Activated CD4-positive, alpha-beta T cell treated with anti-CD3 and anti-CD28 coated beads for 48 hours (primary cell): ENCODE data around the gene KCNQ4.
A peak's percentile ranks its signal among the peaks of the same experiment; 100 is the strongest.

ENCODE experiments used
- DNase-seq: peaks from one replicate; pipeline ENCODE4 v3.0.0-alpha.2; 2020

KCNQ4 gene

DNA sequence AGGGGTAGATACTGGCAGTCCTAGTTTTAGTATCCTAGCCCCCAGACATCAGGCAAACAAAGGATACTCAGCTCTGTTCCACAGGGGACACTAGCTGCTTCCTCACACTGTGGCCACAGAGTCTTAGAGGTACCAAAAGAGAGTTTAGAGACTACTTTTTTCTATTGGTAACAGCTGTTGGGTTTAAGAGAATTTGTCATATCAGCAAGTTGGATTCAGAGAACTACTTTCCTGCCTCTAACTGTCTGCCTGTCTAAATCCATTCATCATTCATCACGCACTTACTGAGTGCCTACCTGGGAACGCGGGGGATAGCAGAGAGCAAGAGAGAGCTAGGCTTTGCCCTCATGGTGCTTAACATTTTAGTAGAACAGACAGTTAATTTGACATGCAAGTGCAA, 27.1 kb upstream of the KCNQ4 start:
- DNase-seq: no peak

DNA sequence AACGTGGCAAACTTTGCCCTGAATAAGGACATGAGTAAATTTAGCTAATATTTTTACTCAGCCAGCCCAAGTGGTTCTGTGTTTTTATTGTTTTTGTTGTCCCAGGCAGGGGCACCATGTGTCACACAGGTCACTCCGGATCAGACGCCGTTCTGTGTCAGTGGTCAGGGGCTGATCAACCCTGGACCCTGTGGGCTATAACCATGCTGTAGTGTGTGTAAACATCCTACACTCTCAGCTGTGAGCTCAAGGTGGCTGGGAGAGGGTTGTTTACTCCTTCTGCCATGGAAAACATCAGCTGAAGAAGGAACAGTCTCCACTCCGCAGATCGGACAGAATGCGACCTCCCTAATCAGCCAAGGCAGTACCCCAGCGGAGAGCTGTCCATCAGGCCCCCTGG, 26.5 kb upstream of the KCNQ4 start:
- no peak for DNase-seq

DNA sequence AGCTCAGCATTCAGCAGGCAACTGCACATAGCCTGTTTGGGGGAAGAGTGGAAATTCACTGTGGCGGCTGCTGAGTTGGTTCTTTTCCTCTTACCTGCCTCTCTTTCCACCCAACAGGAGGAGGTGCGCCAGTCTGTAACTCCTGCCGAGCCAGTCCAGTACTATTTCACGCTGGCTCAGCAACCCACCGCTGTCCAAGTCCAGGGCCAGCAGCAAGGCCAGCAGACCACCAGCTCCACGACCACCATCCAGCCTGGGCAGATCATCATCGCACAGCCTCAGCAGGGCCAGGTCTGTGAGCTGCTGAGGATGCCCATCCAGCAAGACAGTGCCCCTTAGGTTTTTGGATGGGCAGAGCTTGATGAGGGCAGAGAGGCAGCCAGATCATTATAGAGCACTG, 25.6 kb upstream of the KCNQ4 start:
- DNase-seq: no peak

DNA sequence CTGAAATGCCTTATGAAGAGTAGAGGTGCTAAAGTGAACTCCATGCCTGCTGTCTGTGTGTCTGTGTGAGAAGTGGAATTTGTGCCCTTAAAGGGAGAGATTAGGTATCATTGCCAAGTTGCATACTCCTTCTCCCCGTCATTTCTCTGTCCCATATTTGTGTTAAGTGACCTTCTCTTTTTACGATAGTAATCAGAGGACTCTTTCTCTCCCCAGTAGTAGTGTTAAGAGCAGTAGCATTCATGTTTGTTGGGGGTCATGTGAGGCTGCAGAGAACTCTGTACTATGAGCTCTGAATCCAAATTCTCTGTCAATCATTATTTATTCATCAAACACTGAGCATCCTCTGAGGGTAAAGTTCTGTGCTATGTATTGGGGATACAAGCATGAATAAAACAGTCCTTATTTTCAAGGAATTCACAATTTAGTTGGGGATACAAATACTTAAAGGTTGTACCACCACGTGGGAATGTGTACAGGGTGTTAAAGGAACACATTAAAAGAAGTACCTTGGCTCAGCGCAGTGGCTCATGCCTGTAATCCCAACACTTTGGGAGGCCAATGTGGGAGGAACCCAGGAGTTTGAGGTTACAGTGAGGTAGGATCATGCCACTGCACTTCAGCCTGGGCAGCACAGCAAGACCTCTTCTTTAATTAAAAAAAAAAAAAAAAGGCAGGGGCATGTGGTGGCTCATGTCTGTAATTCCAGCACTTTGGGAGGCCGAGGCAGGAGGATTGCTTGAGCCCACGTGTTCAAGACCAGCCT, 24.8 kb upstream of the KCNQ4 start:
- no peak for DNase-seq

DNA sequence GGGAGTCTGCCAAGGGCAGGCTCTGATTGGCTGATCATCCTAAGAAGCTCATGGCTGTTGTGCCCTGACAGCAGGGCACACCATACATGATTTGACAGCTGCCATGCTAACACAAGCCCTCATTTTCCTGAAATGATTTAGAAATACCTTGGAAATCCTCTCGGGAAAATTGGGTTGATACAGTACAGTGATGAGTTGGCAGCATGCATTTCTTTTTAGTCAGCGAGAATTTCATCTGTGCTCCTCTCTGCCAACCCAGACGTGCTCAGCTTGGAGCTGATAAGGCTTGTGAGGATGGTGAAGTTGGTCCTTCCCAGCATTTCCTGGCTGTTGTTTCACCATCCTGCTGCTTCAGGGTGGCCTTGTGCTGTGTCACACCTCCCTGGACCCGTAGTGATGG, 22.6 kb upstream of the KCNQ4 start:
- no peak for DNase-seq

DNA sequence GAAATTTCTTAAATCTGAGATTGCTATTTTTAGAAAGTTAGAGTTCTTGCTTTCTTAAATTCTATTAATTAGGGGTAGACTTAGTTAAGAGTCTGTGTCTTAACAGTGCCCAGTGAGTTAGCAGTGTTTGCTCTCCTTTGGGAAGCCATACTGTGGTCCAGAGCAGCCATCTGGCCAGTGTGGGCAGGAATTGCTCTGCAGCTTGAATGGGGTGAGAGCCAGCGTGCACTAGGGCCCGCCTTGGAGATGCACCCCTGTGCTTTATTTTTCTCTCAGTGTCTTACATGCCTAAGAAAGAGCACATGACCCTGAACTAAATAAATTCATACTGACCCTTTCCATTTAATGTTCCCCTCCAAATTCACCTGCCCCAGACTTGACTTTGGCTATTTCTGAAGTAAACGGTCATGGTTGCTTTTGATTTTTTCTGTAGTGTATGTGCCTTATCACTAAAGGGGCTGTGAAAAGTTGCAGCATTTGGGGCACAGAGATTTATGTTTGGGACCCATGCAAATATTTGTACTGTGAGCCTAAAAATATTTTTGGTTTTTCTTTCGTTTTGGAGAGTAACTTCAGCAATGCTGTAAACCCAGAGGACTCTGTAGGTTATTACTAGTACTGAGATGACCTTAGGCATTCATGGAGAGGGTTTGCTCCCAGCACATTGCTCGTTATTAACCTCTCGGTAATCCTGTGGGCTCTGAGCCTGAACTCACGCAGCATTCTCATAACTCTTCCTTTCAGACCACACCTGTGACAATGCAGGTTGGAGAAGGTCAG, 21.3 kb upstream of the KCNQ4 start:
- DNase-seq: no peak

DNA sequence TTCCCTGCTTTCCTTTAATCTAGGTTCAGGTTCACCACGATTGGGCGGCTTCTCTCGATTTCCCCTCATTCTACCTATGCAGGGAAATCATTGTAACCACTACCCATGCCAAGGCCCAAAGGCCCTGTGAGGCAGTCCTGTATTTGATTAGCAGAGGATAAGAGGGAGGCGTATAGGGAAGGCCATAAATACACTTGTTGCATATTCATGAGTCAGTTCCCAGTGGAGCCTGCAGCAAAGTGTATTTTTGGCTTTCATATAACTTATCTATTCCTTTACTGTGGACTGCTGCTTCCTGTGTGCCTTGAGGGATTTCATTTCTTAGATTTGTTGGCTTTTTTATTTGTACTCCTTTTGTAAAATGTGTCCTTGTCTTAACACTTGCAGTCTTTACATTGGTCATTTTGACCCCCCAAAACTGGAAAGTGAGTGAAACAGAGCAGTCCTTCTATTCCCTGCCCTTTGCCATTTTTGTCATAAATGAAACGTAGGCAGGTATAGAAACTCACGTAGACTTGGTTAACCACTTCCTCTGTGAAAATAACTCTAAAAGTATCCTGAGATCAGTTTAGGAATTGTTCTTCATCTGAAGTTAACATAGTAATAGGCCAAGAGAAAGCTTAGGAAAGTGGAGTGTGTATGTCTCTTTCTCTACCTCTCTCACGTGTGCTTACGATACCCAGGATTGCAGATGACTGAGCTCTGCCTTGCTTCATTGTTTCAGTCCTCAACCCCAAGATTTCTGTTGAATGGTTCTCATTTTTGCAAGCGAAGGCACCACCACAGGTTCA, 19.6 kb upstream of the KCNQ4 start:
- no peak for DNase-seq

DNA sequence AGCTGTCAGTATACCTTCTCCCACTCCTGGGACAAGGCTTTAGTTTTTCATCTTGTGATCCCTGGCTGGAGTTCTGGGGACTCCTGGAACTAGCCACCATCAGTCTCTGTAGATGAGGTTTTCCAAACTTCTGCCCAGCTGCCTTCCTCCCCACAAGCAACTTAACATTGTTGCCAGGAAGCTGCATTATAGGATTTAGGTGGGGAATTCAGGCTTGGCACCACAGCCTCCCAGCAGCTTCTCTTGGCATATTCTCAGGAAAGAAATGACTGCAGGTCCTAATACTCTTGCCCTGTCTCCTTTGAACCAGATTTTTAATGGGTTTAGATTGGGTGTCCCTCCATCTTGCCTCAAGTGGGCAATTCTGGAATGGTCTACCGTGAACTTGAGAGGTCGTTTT, 18.6 kb upstream of the KCNQ4 start:
- DNase-seq: no peak

DNA sequence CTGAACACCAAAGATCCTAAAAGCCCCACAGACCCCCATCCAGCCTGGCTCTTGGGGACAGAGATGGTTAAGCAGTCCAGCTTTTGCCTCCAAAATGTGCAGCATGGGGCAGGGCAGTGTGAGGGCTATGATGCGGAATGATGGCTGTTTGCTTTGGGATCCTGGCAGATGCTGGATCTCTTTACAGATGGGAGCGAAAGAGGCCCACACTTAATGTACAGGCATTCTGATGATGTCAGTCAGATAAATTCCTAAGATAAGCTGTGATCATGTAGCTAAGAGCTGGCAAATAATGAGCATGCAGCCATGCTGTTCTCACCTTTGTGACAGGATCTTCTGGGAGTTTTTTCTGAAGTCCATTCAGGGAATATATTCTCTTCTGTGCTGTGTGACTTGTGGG, 17.6 kb upstream of the KCNQ4 start:
- DNase-seq: no peak

DNA sequence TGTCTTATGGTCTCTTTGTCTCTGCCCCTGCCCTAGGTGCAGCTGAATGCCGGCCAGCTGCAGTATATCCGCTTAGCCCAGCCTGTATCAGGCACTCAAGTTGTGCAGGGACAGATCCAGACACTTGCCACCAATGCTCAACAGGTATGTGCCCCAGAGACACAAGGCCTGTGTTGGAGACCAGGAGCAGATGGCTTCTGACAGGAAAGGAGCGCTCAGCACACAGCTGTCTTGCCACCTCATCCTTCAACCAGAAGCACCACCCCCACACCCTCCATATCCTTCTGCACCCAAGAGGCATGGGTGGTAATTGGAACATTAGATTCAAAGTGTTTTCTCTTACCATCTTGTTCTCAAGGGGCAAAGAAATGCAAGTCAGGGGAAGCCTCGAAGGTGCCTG, 17.0 kb upstream of the KCNQ4 start:
- DNase-seq: no peak

DNA sequence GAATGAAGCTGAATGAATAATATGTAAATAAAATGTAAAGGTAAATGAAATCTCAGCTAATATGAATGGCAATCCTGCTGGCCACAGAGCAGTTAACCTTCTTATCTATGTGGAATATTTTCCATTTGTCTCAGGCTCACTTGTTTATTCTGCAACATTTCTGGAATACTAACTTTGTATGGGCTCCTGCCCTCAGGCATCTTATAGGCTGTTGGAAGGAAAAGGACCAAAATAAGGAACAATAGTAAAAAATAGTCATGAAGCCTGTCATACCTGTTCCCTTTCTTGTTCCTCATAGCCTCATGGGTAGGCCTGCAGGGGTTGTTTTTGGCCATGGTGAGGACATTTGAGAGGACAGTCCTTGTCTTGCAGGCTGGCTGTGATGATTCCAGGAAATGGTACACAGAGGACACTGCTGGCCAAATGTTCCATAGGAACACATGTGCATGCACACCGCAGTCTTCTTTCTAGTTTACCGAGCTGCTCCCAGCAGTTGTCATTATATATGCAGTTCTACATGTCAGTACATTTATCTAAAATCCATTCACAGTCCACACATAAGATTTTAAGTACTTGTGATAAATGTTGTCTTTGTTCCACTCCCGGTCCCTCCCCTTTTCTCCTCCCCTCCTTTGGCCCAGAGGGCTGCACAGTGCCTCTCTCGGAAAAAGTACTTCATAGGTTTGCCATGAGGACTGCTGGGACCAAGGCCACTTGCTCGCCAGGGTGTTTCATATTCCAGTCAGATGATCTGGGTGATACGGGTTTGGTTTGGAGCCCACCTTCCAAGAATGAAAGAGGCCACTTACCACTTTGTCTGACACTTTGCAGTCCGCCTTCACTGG, 15.2 kb upstream of the KCNQ4 start:
- DNase-seq: no peak

DNA sequence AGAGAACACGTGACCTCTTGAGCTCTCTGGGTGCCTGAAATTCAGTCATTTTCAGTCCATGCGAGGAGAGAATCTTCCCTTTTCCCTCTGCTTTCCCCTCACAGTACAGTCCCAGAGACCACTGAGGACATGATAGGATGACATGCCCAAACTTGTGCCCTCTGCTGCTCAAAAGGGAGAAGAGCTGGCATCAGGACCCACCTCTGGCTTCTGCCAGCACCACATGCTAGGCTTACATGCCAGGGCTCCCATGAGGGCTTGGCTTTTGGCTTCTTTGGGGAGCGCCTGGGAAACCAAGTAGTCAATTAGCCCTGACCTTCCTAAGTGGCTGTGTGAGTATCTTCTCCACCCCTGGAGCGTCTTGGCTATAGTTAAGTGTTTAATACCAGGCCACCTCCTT, 13.8 kb upstream of the KCNQ4 start:
- no peak for DNase-seq

DNA sequence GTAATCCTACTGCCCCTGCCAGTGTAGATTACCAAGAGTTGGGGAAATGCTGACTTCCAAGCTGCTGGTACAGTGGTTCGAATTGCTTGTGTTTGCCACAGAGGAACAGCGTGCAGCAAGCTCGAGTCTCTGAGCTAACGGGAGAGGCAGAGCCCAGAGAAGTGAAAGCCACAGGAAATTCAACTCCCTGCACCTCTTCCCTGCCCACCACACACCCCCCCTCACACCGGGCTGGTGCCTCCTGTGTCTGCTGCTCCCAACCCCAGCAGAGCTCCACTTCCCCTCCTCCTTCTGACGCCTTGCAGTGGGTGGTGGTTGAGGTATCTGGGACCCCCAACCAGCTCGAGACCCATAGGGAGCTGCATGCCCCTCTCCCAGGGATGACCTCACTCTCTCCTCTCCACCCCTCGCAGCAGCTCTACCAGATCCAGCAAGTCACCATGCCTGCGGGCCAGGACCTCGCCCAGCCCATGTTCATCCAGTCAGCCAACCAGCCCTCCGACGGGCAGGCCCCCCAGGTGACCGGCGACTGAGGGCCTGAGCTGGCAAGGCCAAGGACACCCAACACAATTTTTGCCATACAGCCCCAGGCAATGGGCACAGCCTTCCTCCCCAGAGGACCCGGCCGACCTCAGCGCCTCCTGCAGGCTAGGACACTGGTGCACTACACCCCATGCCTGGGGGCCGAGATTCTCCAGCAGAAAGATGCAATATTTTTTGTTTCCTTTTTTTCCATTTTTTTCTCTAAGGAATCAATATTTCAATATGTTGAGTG, 13.1 kb upstream of the KCNQ4 start:
- DNase-seq: no peak

DNA sequence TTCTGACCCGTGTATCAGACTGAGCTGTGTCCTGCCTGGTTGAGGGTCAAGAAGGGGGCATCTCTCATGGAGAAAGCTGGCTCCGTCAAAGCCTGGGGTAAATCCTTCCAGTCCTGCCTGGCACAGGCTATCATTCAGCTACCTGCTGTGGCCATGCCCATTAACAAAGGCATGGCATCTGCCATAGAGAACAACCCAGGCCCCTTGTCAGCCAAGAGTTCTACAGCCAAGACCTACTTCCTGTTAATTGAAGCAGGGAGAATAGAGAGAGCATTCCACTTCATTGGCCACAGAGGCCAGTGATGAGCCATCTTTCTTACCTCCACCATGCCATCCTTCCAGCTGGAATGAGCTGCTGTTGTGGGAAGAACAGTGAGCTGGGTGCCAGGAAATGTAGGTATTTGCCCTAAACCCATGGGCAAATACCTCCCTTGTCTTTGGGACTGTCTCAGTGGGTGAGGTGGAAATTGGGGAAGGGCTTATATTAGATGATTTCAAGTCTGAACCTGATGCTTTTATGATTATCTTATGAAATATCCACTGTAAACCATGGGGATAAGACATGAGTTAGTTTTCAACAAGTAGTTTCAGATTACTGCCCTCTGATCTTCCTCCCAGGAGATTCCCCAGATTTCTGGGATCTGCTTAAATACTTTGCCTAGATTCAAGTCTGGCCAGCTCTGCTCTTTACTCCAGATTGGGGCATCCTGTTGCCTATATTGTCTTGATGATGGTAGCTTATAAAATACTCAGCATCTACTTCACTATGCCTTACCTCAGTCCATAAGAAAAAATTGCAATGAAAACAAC, 11.2 kb upstream of the KCNQ4 start:
- no peak for DNase-seq

DNA sequence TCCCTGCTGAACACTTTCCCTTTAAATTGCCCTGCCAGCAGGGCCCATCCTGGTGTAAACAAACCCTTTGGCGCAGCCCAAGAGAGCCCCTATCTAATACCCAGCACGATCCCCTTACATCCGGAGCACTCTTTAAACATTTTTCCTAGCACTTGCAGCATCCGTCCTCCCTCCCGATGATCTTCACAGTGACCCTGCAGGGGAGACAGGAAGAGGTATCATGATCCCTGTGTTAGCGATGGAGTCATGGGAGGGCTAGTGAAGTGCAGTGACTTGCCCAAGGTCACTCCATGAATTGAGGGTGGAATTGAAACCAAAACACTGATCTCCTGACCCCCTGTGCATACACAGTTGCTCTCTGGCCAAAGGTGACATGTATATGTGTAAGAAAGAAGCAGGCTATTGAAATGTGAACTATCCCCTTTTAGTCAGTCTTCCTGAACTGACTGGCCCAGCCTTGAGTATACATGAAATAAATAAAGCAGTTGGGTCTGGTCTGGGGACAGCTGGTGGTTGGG, 9.8 kb upstream of the KCNQ4 start:
- DNase-seq: no peak

DNA sequence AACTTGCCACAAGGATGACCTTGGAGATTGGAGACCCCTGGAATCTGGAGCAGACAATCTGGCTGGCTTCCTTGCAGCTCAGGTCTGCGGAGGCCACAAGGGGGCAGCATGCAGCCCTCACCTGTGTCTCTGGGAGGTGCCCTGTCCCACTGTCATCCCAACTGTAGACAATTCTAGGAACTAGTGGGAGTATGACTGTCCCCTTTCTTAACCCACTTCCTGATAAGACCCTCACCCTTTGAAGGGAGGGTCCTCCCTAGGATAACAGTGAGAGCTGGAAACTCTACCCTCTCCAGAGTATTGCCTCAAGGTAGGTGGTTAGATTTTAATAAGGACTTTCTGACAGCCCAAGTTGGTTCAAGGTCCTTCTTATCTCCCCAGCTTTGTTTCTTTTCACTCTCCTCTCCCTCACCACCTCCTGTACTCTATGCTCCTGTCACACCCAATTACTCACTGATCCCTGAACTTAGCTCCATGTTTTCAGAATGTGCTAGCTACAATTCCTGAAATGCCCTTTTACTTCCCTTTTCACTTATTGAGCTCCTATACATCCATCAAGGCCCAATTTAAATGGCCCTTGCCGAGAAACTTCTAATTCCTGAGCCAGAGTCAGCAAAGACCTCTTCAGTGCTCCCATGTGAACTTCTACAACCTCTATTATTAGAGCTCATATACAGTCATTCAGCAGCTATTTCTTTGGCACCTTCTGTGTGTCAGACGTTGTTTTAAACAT, 9.2 kb upstream of the KCNQ4 start:
- peak; percentile 74 for DNase-seq

DNA sequence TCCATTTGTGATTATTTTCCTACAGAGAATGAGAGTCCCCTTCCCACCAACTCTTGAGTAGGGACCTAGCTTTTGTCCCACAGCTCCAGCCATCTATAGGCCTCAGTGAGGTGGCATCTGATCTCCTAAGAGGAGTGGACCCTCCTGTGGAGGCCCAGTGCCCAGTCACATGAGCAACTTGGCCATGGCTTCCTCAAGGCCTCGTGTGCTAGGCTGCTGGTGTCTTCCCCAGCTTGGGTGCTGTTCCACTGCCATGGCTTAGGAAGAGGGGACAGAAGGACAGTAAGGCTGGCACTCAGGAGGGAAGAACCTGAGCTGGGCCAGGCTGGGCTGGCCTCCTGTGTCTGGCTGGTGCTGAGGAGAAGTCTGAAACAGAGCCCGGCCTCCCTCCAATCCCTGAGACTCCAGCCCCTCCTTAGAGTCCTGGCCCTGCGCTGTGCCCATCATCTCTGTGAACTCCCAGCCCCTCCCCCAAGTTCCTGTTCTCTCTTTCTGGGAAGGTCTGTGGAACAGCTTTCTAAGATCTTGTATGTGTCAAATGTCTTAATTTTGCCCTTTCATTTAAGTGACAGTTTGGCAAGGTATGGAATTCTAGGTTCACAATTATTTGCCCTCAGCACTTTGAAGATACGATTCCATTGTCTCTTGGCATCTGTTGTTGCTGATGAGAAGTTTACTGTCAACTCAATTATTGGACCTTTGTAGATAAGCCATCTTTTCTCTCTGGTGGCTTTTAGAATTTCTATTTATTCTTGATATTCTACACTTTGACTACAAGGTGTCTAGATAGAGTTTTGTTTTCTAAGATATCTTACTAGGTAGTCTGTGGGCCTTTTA, 7.1 kb upstream of the KCNQ4 start:
- DNase-seq: no peak

DNA sequence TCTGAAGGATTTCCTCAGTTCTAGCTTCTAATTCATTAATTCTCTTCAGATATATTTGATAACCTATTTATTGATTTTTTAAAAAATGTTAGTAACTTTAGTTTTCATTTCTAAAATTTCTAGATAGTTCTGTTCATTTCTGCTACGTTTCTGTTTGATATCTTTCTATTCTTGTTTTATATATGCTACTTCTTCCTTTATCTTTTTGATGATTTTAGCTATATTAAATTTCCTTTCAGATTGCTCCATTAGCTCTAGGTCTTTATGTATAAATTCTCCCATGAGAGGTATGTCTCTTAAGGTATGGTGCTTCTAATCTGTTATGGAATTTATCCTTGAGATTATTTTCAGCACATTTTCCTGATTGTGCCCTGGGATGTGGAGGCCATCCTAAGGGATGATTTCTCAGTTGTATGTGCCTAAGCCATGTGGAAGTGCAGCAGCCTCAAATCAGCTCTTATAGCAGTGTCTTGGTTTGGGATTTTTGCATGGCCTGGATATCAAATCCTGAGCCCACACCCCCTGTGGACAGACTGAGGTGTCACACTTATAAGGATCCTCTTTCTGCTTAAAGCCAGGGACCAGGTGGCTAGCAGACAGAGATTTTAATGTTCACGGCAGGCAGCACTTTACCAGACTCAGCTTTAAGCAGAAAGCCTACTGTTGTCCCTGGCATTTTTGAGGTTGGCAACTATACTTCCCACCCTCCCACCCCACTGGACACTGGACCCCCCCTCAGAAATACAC, 6.2 kb upstream of the KCNQ4 start:
- no peak for DNase-seq
